Hepatocyte (in vitro differentiated cells): ENCODE results near the gene NCLN. TPM values are rescaled to one million over a fixed set of nuclear protein-coding genes. Genes with fewer than 3 reads are reported as not detected.

Source experiments
- DNase-seq: peaks from one replicate; pipeline ENCODE4 v3.0.0-alpha.2; 2016; ENCODE audit warnings: low spot score
- H2AFZ ChIP-seq: fragments of 200-600 bp; sonication (generic); 2 replicates; pipeline ENCODE4 v1.6.0; 2016; ENCODE audit warnings: antibody characterized with exemption, mild to moderate bottlenecking
- H3K27ac ChIP-seq: fragments of 200-600 bp; sonication (generic); 2 replicates; pipeline ENCODE4 v1.5.1; 2016; ENCODE audit warnings: mild to moderate bottlenecking
- H3K27me3 ChIP-seq: fragments of 200-600 bp; sonication (generic); 2 replicates; pipeline ENCODE4 v1.6.1; 2016
- H3K36me3 ChIP-seq: fragments of 200-600 bp; sonication (generic); replicated peaks from 2 replicates; pipeline ENCODE4 v1.5.1; 2016; ENCODE audit warnings: low read depth; ENCODE audit not compliant: insufficient read depth
- H3K4me1 ChIP-seq: fragments of 200-600 bp; sonication (generic); 2 replicates; pipeline ENCODE4 v1.5.1; 2016; ENCODE audit warnings: mild to moderate bottlenecking, moderate library complexity; ENCODE audit not compliant: insufficient read depth
- H3K4me2 ChIP-seq: fragments of 200-600 bp; sonication (generic); 2 replicates; pipeline ENCODE4 v1.6.0; 2016
- H3K4me3 ChIP-seq: fragments of 200-600 bp; sonication (generic); 2 replicates; pipeline ENCODE4 v1.5.1; 2016; ENCODE audit warnings: mild to moderate bottlenecking
- H3K79me2 ChIP-seq: fragments of 200-600 bp; sonication (generic); 2 replicates; pipeline ENCODE4 v1.6.0; 2017; ENCODE audit warnings: mild to moderate bottlenecking
- H3K9me2 ChIP-seq: fragments of 200-600 bp; sonication (generic); replicated peaks from 2 replicates; pipeline ENCODE4 v1.6.0; 2017; ENCODE audit warnings: mild to moderate bottlenecking; ENCODE audit not compliant: insufficient read depth
- H3K9me3 ChIP-seq: fragments of 200-600 bp; sonication (generic); 2 replicates; pipeline ENCODE4 v1.5.1; 2016; ENCODE audit warnings: low read depth, mild to moderate bottlenecking
- H4K20me1 ChIP-seq: fragments of 200-600 bp; sonication (generic); 2 replicates; pipeline ENCODE4 v1.6.0; 2016; ENCODE audit warnings: mild to moderate bottlenecking; ENCODE audit not compliant: insufficient read depth, poor library complexity, severe bottlenecking
- EZH2 ChIP-seq: fragments of 200-600 bp; sonication (generic); IDR thresholded peaks from 2 replicates; pipeline ENCODE4 v1.6.1; 2016; ENCODE audit warnings: antibody characterized with exemption, mild to moderate bottlenecking, borderline replicate concordance
- EZH2phosphoT487 ChIP-seq: fragments of 200-600 bp; sonication (generic); IDR thresholded peaks from one replicate; pipeline ENCODE4 v1.6.1; 2018; ENCODE audit warnings: antibody characterized with exemption, mild to moderate bottlenecking, low read depth, moderate library complexity; ENCODE audit not compliant: unreplicated experiment, severe bottlenecking
- WGBS: methylation state at CpG from one replicate; pipeline ENCODE4 v1.1.6; 2016; ENCODE audit warnings: low lambda C conversion rate; ENCODE audit errors: missing lambda C conversion rate; 5-methylcytosine and 5-hydroxymethylcytosine counted together
- polyA plus RNA-seq: library from polyadenylated mRNA; unstranded; fragments of >200 nt; fragmentation: Nextera tagmentation; extraction: Ambion mirVana; gene quantifications from 2 replicates; pipeline ENCODE4 v1.2.1, GENCODE V29; 2016
- total RNA-seq: library from RNA; depleted of rRNA; stranded (reverse); fragments of >200 nt; gene quantifications from 2 replicates; pipeline ENCODE4 v1.2.3, GENCODE V29; 2014
- TF ChIP-seq, protein P1 (sequence below): fragments of 200-600 bp; sonication (generic); IDR thresholded peaks from 2 replicates; pipeline ENCODE4 v1.5.1; 2016; ENCODE audit warnings: antibody characterized with exemption, mild to moderate bottlenecking; ENCODE audit not compliant: poor library complexity

The NCLN gene
- total and polyA plus RNA-seq, 2 experiments from 2014 or later: 44.9 to 94.2 TPM

- Histone ChIP-seq H3K36me3 (no peaks in the 10 kb centered on the region), H3K27ac (no peak overlapping the region), H3K4me1 (no peaks in the 10 kb centered on the region), H3K27me3 (no peaks in the 10 kb centered on the region), H2AFZ (no peak overlapping the region), H3K79me2 (no peaks in the 10 kb centered on the region), H3K9me2 (no peaks in the 10 kb centered on the region), H3K4me2 (no peak overlapping the region), H4K20me1 (no peaks in the 10 kb centered on the region), H3K9me3 (no peaks in the 10 kb centered on the region), H3K4me3 (no peak overlapping the region)
- WGBS: 78% methylated on average over 12 of the region's 12 CpGs
- DNase-seq: no peak
- TF ChIP-seq EZH2phosphoT487 (no peak), EZH2 (no peak)
- TF ChIP-seq, protein P1, sequence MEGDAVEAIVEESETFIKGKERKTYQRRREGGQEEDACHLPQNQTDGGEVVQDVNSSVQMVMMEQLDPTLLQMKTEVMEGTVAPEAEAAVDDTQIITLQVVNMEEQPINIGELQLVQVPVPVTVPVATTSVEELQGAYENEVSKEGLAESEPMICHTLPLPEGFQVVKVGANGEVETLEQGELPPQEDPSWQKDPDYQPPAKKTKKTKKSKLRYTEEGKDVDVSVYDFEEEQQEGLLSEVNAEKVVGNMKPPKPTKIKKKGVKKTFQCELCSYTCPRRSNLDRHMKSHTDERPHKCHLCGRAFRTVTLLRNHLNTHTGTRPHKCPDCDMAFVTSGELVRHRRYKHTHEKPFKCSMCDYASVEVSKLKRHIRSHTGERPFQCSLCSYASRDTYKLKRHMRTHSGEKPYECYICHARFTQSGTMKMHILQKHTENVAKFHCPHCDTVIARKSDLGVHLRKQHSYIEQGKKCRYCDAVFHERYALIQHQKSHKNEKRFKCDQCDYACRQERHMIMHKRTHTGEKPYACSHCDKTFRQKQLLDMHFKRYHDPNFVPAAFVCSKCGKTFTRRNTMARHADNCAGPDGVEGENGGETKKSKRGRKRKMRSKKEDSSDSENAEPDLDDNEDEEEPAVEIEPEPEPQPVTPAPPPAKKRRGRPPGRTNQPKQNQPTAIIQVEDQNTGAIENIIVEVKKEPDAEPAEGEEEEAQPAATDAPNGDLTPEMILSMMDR: no peak
Observed at GRCh38 chr19:3211191-3211590, 25.5 kb downstream of the NCLN start.

DNA sequence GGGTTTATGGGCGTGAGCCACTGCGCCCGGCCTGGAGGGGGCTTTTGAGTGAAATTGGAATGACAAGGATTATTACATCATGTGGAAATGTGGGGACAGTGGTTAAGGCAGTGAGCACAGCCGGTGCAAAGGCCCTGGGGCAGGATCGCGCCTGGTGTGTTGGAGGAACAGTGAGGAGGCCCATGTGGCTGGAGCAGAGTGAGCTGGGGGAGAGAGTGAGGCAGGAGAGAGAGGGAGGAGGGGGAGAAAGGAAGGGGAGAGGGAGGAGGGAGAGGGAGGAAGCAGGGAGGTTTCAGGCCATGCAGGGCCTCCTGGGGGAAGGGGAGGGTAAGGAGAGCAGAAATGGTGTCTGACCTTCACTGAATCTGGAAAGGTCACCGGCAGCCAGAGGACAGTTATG lies 27.4 kb downstream of the NCLN start:
- WGBS: 98% methylated on average over 7 of the region's 7 CpGs

DNA sequence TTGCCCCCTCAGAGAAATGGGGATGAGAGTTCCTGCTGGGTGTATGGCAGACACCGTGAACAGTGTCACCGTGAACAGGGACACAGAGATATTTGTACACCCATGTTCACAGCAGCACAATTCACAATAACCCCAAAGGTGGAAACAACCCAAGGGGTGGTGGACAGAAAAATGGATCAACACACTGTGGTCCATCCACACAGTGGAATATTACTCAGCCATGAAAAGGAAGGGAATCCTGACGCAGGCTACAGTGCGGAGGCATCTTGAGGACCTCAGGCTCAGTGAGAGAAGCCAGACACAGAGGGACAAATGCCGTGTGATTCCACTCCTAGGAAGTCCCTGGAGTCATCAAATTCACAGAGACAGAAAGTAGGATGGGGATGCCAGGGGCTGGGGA lies 31.1 kb downstream of the NCLN start:
- 96% methylated on average over 5 of the region's 5 CpGs for WGBS
- H3K9me3 ChIP-seq: no peaks in the 10 kb centered on the region
- H4K20me1 ChIP-seq: no peaks in the 10 kb centered on the region

More for the DNA sequence above, 27.4 kb downstream of the NCLN start:
- Histone ChIP-seq H3K4me3 (no peak overlapping the region), H3K36me3 (no peaks in the 10 kb centered on the region), H3K4me2 (no peak overlapping the region), H3K4me1 (no peaks in the 10 kb centered on the region), H4K20me1 (no peaks in the 10 kb centered on the region), H3K9me3 (no peaks in the 10 kb centered on the region), H3K27ac (no peak overlapping the region), H3K9me2 (no peaks in the 10 kb centered on the region), H3K79me2 (no peaks in the 10 kb centered on the region), H3K27me3 (no peaks in the 10 kb centered on the region), H2AFZ (no peak overlapping the region)
- TF ChIP-seq EZH2phosphoT487 (no peak), EZH2 (no peak)
- TF ChIP-seq, protein P1: no peak
- DNase-seq: no peak

More for the DNA sequence above, 31.1 kb downstream of the NCLN start:
- no peaks in the 10 kb centered on the region for H3K27me3 ChIP-seq
- no peaks in the 10 kb centered on the region for H3K79me2 ChIP-seq
- no peak for DNase-seq
- H3K36me3 ChIP-seq: no peaks in the 10 kb centered on the region
- no peak overlapping the region for H3K27ac ChIP-seq
- H3K4me1 ChIP-seq: no peaks in the 10 kb centered on the region
- H3K4me2 ChIP-seq: no peak overlapping the region
- no peaks in the 10 kb centered on the region for H3K9me2 ChIP-seq
- no peak overlapping the region for H2AFZ ChIP-seq
- H3K4me3 ChIP-seq: no peak overlapping the region
- TF ChIP-seq EZH2 (no peak), EZH2phosphoT487 (no peak)
- TF ChIP-seq, protein P1: no peak
